OCI-LY1 (cell line): ENCODE data around the gene TXNL4A.
"Not testable (repeated sequence)": the region's sequence is repeated elsewhere in the genome, so short reads cannot be mapped to it uniquely, and the experiment has no call there.

ENCODE experiments used
- CTCF ChIP-seq: fragments of 200-600 bp; sonication (generic), shearing (Covaris generic); IDR thresholded peaks from 2 replicates; pipeline ENCODE4 v1.5.1; 2017; ENCODE audit warnings: mild to moderate bottlenecking, antibody characterized with exemption, low read length, moderate library complexity, mixed read lengths
- EZH2 ChIP-seq: fragments of 200-600 bp; sonication (generic), shearing (Covaris generic); IDR thresholded peaks from 2 replicates; pipeline ENCODE4 v1.8.0; 2017; ENCODE audit warnings: borderline replicate concordance, mixed run types, mild to moderate bottlenecking, antibody characterized with exemption, low read length, moderate library complexity, mixed read lengths

DNA sequence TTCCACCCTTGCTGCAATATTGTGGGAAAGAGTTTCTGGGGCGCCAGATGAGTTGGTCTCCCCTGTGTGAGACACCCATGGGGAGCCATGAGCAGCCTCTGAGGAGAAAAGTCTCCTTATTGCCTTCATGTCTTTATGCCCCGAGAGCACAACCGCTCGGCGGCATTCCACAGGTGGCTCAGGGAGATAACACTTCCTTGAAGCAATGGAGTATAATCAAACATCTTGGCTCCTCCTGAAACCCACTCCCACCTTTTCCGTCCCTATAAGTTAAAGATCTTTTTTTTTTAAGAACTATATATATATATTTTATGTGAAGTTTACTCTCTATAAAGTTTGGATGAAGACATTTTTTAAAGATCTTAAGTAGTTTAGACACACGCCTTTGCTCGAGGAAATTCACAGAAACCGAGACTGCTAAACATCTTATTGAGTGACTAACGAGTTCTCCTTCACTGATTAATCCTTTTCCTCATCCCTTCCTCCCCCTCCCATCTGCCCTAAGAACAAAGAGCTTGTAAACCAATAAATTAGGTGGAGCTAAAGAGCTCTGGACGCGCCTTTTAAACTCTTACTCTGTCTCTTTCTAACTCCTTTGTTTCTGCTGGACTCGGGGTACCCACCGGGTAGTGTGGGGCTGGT is 23.3 kb upstream of the TXNL4A start:
- TF ChIP-seq CTCF, EZH2: not testable (repeated sequence)
